HG03460 (cell line): Measurements from ENCODE around the gene TTC17.

Experiments
- ATAC-seq: cut with Tn5 transposase; IDR thresholded peaks from one replicate; pipeline ENCODE4 v1.9.1; 2021; ENCODE audit not compliant: unreplicated experiment

Gene TTC17

GRCh38 chr11:43518408-43519160, 159.9 kb downstream of the TTC17 start:
- ATAC-seq = no peak

- ATAC-seq = no peak
Observed at GRCh38 chr11:43521471-43521870, 162.8 kb downstream of the TTC17 start.

GRCh38 chr11:43523632-43524031, 164.9 kb downstream of the TTC17 start:
- ATAC-seq = no peak

DNA sequence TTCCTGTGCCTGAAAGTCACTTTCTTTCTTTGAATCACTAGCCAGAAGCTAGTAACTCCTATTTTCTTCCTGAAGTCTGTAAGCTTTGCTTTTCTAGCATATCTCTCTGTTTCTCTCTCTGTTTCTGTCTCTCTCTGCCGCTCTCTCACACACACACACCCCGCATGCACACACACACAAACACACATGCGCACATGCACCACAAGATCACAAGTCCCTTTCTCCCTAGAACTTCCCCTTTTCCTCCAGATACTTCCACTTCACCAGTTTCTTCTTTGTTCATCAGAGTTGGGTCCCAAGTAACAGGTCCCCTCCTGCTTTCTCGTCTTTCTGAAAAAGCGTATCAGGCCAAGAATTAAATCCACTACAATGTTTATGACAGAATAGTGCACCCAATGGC, 173.3 kb downstream of the TTC17 start:
- no peak for ATAC-seq

DNA sequence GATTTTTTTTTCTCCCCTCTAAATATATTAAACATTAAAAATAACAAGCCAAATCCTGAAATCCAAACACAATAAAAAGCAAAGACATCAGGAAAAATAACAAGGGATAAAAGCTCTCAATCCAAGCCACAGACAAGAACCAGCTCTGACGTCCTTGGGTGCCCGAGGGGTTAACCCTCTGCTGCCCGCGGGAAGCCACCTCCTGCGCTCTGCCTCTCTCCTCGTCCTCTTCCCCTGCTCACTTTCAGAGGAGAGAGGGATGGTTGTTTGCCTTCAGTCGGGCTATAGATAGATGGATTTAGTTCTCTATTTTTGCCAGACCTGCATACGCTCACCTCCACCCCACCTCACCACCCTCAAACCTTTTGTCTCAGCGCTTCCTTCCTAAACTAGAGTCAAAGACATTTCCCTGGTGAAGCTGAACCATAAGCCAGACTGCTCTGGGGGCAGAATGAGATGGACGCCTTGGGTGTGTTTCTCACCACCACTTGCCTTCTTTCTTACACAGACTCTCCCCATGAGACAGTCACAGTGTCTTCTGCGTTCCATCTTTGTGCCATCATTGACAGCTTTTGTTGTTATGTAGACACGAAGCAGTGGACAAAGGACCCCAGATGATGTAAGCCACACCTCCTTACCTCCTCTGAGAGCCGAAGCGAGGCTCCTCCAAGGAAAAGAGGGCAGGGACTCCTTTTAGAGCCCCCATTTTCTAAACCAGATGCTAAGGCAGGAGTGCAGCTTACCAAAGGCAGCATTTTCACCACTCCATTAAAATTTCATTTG, 179.3 kb downstream of the TTC17 start:
- ATAC-seq = no peak

GRCh38 chr11:43541993-43542392, 183.3 kb downstream of the TTC17 start:
- no peak for ATAC-seq

DNA sequence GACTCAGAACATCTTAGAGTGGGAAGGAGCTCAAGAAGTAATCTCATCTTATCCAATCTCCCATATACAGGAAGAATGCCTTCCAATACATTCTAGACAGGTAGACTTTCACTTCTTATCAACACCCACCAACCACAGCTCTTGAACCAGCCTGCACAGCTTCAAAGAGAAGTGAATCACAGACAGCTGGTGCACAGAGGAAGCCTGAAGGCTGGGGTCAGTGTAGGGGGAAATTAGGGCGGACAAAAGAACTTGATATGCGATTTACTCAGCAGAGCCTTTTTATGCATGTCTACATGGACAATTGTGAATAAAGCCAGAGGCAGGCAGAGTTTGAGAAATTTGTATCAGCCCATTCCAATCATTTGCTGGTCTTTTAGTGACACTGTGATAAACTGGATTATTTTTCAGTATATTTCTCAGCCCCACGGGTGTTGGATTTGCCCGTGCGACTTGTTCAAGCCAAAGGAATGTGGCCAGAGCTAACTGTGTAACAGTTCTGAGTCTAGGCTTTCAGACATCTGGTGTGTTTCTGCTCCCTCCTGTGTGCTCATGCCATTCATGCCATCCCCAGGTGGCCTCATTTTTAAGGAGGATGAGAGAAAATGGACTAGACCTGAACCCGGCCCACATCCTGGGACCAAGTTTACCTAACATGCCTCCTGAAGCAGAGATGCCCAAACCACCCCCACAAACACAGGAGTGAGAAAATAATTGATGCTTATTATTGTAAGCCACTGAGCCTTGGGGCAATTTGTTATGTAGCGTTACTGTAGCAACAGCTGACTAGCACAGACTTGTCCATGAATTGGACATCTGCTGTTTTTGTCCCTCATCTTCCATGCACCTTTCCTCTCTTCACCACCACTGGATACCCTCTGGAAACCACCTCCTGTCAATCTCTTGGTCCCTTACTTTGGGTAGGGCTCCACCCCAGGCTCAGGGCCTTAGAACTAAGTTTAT, 184.3 kb downstream of the TTC17 start:
- no peak for ATAC-seq
